SW 1271 (cell line): ENCODE measurements around the gene RIT2.
"Not testable (repeated sequence)": the region's sequence is repeated elsewhere in the genome, so short reads cannot be mapped to it uniquely, and the experiment has no call there.

Source experiments
- DNase-seq, 2 experiments: peaks; one replicate each; lab custom pipeline; 2025; lab: John Stamatoyannopoulos, UW

RIT2 gene

DNA sequence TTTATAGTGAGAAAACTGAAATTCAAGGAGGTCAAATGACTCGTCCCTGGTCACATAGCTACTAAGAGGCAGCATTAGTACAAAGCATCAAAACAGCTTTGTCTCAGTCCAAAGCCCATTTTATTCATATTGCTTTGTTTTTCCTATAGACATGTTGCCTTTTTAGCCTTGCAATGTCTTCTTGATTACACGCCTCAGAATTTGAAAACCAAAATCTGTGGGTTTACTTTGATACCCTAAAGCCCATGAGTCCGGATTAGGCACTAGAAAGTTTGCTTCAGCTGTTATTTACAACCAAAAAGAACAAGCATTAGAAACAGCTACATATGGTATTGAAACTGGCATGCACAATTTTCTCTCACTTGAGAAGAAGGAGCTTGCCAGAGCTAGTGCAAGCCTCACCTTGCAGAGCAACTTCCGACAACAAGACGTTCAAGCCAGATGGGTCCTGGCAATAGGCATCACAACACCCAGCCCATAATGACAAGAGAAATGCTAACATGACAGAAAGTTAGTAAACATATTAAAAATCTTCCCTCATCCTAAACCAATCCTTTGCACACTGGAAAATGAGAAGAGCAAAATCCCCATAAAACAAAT, 276.8 kb downstream of the RIT2 start:
- no peak for DNase-seq

GRCh38 chr18:42830936-42831335, 284.5 kb downstream of the RIT2 start:
- no peak for DNase-seq

DNA sequence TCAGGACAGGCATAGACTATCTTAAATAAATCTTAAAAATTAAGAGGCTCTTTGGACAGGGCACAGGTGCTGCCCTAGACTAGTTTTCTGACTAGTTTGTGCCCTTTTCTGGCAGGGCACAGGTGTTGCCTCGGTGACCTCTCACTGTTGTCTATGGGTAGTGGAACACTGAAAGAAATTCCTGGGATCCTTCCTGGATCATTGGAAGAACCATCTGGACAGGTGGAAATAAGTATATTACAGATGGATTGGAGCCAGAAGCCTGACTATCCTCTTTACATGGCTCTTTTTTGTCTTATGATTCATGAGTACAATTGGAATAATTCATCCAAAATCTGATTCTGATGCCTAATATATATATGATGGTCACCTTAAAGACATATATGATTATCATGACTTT, 286.6 kb downstream of the RIT2 start:
- DNase-seq, result no peak

DNA sequence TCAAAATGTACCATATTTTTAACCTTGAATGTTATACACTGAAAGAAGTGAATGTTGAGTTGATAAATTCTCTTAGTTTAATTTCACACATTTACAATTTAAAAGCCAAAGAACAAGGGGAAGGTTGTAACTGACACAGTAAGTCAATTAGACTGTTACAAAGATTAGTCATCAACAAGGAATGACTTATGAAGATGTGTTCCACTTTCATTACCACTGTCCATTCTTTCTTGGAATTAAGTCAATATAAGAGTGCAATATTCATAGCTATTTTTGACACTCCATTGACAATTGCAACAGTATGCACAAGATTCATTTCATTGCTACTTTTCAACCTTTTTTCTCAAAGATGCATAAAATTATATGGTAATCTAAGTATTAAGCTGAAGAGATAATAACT, 291.3 kb downstream of the RIT2 start:
- DNase-seq, result no peak

GRCh38 chr18:42822711-42823110, 292.8 kb downstream of the RIT2 start:
- no peak for DNase-seq

GRCh38 chr18:42821492-42821891, 294.0 kb downstream of the RIT2 start:
- DNase-seq, result no peak

- no peak for DNase-seq
These were observed 300.9 kb downstream of the RIT2 start for GRCh38 chr18:42814618-42815017.

DNA sequence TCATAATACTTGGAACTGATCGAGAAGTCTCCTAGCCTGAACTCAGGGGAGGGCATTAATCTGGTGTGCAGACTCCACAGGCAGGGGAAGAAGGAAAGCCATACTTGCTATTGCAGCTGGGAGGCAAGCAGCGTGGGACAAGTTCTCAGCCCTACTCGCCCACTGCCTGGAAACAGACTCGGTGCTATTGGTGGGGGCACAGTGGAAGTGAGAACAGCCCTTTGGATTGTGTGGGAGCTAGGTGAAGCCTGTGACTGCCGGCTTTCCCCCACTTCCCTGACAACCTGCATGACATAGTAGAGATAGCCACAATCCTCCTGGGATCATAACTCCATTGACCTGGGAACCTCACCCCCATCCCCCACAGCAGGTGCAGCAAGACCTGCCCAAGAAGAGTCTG, 301.3 kb downstream of the RIT2 start:
- no peak for DNase-seq

- no peak for DNase-seq
These were observed 301.9 kb downstream of the RIT2 start for GRCh38 chr18:42813570-42813969.

GRCh38 chr18:42807887-42808286, 307.6 kb downstream of the RIT2 start:
- no peak for DNase-seq

DNA sequence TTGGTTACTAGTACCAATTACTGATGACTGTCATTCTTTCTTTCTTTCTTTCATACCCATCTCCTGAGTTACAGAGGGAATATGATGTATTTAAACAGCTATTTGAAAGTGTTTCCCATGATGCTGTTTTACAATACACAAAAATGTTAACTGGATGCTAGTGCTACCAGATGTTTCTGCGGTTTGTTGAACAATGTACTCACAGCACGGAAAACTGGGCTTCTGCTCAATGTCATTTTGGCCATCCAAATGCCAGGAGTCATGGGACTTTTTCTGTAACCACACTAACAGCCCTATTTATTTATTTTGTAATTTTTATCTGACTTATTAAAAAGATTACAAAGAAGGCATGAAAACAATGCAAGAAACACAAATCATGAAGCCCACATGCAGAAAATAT, 313.8 kb downstream of the RIT2 start:
- DNase-seq, result no peak

DNA sequence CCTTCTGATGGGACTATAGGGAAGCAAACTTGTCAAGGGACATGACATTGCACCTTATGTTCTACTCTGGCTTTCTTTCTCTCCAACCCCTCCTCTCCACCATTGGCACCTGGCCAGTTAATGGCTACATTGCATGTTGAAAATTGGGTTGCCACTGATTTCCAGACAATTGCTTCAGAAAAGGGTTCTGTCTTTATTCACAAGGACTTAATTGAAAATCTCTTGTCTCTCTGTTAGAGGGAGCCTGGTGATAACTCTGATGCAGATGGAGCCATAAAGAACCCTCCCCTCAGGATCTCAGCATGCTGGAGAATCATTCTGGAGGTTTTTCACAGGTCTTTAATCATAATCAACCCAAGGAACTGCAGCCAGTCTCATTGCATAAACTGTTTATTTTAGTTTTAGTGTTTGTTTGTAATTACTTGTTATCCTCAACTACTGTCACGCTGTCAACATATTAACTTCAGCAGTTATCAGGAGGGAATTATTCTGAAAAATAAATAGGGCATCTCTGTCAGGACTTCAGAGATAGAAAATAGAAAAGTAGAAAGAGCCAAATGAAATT, 316.8 kb downstream of the RIT2 start:
- no peak for DNase-seq

- DNase-seq, result not testable (repeated sequence)
These were observed 320.2 kb downstream of the RIT2 start for GRCh38 chr18:42795213-42795789.

- no peak for DNase-seq
These were observed 322.8 kb downstream of the RIT2 start for GRCh38 chr18:42792731-42793130.

GRCh38 chr18:42784632-42785031, 330.9 kb downstream of the RIT2 start:
- DNase-seq, result no peak

GRCh38 chr18:42782929-42783328, 332.6 kb downstream of the RIT2 start:
- DNase-seq, result no peak

DNA sequence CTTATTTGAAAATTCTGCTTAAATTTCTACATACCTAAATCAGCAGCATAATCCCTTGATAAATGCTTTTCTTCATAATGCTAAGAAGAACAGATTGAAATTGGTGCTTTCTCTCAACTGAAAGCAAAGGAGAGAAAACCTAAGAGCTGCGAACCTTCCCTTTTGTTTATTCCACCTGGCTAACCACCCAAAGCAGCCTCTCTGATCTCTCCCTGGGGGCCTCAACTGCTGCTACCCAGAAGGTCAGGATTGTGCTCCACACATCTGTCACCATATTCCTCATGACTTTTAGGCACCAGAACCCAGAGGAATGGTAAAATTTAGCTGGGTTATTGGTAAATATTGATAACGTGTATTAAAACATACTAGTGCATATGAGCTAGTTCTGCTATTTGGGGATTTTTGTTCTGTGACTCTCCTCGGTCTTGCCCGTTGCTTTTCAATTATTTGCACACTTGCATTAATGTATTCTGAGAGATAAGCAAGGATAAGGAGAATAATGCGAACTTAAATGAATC, 334.1 kb downstream of the RIT2 start:
- DNase-seq, result no peak

DNA sequence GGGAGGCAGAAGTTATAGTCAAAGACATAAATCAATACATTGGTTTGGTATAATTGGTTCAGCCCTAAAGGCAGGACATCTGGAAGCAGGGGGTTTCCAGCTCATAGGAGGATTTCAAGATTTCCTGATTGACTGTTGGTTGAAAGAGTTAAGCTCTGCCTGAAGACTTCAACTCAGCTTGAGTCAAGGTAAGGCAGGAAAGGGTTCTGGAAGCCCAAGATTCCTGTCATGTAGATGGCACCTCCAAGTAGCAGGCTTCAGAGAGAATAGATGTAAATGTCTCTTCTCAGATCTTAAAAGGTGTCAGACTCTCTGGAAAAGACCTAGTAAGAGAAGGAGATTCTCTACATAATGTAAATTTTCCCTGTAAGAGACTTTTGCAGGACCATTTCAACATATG, 335.3 kb downstream of the RIT2 start:
- no peak for DNase-seq

DNA sequence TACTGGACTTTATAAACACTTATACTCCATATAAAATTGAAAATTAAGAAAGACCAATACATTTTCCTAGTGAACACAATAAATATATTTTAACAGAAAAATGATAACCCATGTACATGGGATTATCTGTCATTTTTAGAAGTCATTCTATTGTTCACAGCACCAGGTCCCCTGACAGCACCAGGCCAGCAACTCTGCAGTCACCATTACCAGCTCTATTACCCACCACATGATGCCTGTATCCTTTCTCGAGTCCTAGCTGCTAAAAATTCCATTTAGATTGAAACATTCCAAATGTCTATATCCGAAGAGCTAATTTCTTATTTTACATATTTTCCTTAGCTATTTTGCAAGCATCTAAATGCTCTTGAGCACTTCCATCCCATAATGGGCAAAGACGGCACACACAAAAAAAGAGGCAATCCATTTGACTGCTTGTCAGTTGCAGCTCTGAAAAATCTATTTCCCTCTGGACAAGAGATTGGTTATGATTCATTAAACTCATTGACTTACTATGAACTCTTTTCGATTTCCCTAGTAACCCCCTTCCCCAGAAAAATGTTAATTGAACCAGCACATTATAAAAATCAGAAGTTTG, 336.9 kb downstream of the RIT2 start:
- no peak for DNase-seq

- DNase-seq, result no peak
These were observed 337.5 kb downstream of the RIT2 start for GRCh38 chr18:42778024-42778423.

DNA sequence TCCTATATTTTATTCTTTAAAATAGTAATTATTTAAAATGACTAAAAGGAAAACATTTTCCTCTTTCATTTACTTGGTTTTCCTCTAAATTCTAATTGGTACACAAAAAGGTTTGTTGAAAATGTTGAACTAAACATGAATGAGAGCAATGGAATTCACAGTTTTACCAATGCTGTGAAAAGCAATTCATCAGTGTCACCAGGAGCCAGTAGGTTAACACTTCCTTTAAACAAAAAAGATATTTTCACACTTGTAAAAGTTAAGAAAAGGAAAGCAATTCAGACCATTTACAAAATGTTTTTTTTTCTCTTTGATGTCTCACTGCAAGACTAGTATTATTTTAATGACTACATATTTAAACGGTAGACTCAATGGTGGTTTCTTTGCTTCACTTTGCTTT, 341.6 kb downstream of the RIT2 start:
- no peak for DNase-seq

DNA sequence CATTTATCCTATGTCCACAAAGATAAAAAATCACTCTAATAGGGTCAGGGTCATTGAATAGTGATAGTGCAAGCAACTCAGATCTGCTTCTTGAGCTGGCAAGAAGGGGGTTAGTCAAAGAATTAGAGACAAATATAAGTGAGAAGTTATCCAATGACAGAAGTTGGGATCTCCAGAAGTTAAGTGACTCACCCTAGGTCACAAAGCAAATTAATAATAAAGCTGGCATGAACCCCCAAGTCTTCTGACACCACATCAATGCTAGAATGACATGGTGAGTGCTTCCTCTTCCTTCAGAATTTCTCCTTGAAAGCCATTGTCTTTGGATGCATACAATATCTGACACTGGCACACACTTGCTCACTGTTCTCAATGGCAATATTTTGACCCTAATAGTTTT, 343.5 kb downstream of the RIT2 start:
- DNase-seq, result no peak

DNA sequence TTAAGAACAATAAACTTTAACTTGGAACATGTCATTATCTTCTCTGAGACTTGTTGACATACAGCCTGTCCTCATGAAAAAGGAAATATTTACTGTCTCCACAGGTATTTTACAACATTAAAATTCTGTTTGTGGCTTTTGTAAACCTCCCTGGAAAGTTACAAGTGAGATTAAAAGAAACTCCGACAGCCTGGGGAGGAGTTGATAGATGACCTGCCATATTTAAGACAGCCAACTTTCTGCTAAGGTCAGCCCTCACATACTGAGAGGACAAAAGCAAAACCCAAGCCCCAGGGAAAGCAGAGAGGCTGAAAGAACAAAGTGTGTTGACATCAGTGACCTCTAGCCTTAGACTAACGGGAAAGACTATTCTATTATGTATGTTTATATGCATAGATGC, 350.2 kb downstream of the RIT2 start:
- no peak for DNase-seq
